SK-N-MC (cell line): ENCODE measurements around the gene TCTA.
A peak's percentile ranks its signal among the peaks of the same experiment; 100 is the strongest.

Source experiments
- DNase-seq: peaks from one replicate; pipeline ENCODE4 v3.0.0-alpha.2; 2011; ENCODE audit warnings: low read depth, low spot score
- H3K27ac ChIP-seq: fragments of 200-600 bp; sonication (generic); 2 replicates; pipeline ENCODE4 v1.5.1; 2016; ENCODE audit warnings: mixed run types
- H3K36me3 ChIP-seq: fragments of 200-600 bp; sonication (generic); 2 replicates; pipeline ENCODE4 v1.6.1; 2017; ENCODE audit warnings: antibody characterized with exemption, low read length, mixed read lengths; ENCODE audit not compliant: insufficient read depth
- H3K4me3 ChIP-seq: fragments of 200-600 bp; sonication (generic); 2 replicates; pipeline ENCODE4 v1.5.1; 2016
- H3K9ac ChIP-seq: fragments of 200-600 bp; sonication (generic); 2 replicates; pipeline ENCODE4 v1.8.0; 2017; ENCODE audit warnings: mixed run types, mixed read lengths; ENCODE audit not compliant: insufficient read length
- H3K9me3 ChIP-seq: fragments of 200-600 bp; sonication (generic); 2 replicates; pipeline ENCODE4 v1.6.1; 2017; ENCODE audit warnings: low read depth, mild to moderate bottlenecking, antibody characterized with exemption, low read length, moderate library complexity, mixed read lengths
- EZH2 ChIP-seq: fragments of 200-600 bp; sonication (generic); IDR thresholded peaks from one replicate; pipeline ENCODE4 v1.6.1; 2017; ENCODE audit warnings: antibody characterized with exemption
- FOXP2 ChIP-seq: optimal IDR thresholded peaks from 2 replicates; pipeline ENCODE3; 2011; ENCODE audit warnings: mild to moderate bottlenecking, moderate library complexity; ENCODE audit not compliant: insufficient read depth; ENCODE audit errors: extremely low read length, control extremely low read depth
- POLR2AphosphoS5 ChIP-seq: IDR thresholded peaks from 2 replicates; pipeline ENCODE4 v1.6.1; 2012; ENCODE audit warnings: mild to moderate bottlenecking, low read depth, low read length, borderline replicate concordance

The TCTA gene

DNA sequence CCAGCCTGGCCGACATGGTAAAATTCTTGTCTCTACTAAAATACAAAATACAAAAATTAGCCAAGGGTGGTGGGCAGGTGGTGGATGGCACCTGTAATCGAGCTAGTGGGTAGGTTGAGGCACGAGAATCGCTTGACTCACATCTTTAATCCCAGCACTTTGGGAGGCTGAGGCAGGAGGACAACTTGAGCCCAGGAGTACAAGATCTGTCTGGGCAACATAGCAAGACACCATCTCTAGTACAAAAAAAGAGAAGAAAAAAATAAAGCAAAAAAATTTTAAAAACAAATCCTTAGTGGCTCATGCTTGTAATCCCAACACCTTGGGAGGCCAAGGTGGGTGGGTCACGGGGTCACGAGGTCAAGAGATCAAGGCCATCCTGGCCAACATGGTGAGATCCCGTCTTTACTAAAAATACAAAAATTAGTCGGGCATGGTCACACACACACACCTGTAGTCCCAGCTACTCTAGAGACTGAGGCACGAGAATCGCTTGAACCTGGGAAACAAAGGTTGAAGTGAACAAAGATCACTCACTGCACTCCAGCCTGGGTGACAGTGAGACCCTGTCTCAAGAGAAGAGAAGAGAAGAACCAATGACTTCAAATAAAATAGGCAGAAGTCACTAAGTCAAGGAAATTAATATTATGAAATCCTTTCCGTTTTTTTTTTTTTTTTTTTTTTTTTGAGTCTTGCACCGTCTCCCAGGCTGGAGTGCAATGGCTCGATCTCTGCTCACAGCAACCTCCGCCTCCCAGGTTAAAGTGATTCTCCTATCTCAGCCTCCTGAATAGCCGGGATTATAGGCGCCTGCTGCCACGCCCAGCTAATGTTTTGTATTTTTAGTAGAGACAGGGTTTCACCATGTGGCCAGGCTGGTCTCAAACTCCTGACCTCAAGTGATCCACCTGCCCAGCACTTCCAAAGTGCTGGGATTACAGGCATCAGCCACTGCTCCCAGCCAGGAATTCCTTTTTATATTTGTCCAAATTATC is 5.4 kb upstream of the TCTA start:
- no peak overlapping the region for H3K9ac ChIP-seq
- no peaks in the 10 kb centered on the region for H3K9me3 ChIP-seq
- no peak for DNase-seq
- H3K36me3 ChIP-seq, result peaks cover 4% of the 10 kb centered on the region; the same call in 1 of the 2 replicates
- TF ChIP-seq EZH2 (no peak), FOXP2 (no peak), POLR2AphosphoS5 (no peak)
- H3K27ac ChIP-seq, result no peak overlapping the region
- H3K4me3 ChIP-seq, result no peak overlapping the region

DNA sequence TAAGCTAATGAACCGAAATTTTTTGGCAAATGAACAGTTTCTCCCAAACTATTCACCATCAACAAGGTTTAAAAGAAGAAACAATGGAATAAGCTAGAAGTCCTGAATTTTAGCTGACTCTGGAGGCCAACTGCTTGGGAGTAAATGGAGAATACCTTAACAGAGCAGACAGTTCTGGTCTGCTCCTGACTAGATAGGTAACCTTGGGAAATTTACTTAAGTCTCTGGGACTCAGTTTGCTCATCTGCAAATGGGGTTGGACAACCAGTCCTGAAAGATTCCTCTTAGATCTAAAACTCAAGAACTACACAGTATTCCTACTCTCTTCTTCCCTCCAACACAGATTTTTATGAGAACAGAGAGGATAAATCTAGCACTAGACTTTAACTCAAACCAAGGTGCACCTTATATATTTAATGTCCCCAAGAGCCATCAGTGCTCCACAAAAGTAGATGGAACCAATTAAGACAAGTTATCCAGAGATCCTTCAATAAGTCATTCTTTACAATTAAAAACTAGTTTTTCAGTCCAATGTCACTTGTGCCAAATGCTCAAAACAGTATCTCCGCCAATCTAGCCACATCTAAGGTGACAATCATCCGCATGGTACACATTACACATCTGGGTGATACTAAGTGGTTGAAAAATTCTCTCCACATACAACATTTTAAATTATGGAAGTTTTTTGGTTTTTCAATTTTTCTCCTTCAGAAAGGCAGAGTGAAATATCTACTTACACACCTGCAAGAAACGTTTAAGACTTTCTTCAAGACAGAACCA is 2.0 kb upstream of the TCTA start:
- DNase-seq, result no peak
- Histone ChIP-seq H3K4me3 (peak overlapping the region; percentile 83), H3K9ac (peak overlapping the region; percentile 96), H3K27ac (0 out of 2 replicates have a peak overlapping the region, but pooled peaks have one; percentile 19), H3K36me3 (no peaks in the 10 kb centered on the region; the same call in 1 of the 2 replicates), H3K9me3 (no peaks in the 10 kb centered on the region)
- no peak for TF ChIP-seq POLR2AphosphoS5
- TF ChIP-seq FOXP2, result no peak
- no peak for TF ChIP-seq EZH2

DNA sequence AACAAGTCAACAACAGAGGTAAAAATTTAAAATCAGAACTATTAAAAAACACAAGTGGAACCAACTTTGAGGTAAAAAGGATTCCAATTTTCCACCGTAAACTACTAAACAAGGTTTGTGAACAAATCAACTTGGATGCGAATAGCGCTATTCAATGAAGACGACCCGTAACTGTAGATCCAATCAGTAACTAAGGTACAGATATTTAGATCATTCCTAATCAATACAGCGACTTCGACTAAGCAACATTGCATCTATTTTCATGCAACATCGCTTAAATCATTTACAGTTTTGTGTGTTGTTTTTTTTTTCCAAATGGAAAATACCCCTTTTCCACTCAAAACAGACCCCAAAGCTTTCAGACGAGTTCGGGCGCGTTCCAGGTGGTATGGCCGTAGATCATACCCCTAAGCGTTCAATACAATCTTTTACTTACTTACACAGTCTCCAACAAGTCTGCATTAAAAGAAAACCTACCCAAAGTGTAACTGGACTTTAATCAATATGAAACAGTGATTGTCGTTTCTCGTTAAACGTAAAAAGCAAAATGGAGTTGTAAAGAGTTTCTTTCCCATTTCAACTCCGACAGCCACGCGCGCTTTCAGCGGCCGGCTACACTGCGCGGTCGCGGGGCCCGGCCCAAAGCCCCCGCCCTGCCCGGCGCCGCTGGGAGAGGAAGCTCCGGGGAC is 1.2 kb upstream of the TCTA start:
- H3K9ac ChIP-seq, result peak overlapping the region; percentile 96
- peak overlapping the region; percentile 83 for H3K27ac ChIP-seq
- no peak for DNase-seq
- TF ChIP-seq POLR2AphosphoS5 (no peak), EZH2 (no peak), FOXP2 (no peak)
- no peaks in the 10 kb centered on the region; the same call in 1 of the 2 replicates for H3K36me3 ChIP-seq
- peak overlapping the region; percentile 83 for H3K4me3 ChIP-seq
- no peaks in the 10 kb centered on the region for H3K9me3 ChIP-seq

DNA sequence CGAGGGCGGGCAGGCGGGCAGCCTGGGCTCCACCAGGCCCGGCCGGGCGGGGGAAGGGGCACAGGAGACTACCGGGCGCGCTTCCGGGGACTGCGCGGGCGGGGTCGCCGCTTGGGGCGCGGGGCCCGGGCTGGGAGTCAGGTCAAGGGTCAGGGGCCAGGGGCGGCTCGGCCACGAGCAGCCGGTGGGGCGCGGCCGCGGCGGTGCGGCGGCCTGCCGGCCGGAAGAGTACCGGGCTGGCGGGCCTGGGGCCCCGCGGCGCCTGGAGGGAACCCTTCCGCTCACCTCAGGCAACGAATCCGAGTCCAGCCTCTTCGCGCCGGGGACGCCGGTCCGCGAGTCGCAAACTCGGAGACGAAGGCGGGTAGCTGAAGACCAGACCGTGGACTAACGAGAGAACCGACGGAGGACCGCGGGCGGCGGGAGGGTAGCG is 672 bp upstream of the TCTA start:
- no peaks in the 10 kb centered on the region; the same call in 1 of the 2 replicates for H3K36me3 ChIP-seq
- H3K9me3 ChIP-seq, result no peaks in the 10 kb centered on the region
- H3K9ac ChIP-seq, result peak overlapping the region; percentile 96
- no peak for TF ChIP-seq POLR2AphosphoS5
- no peak for TF ChIP-seq FOXP2
- no peak for TF ChIP-seq EZH2
- DNase-seq, result no peak
- peak overlapping the region; percentile 83 for H3K27ac ChIP-seq
- H3K4me3 ChIP-seq, result peak overlapping the region; percentile 83

DNA sequence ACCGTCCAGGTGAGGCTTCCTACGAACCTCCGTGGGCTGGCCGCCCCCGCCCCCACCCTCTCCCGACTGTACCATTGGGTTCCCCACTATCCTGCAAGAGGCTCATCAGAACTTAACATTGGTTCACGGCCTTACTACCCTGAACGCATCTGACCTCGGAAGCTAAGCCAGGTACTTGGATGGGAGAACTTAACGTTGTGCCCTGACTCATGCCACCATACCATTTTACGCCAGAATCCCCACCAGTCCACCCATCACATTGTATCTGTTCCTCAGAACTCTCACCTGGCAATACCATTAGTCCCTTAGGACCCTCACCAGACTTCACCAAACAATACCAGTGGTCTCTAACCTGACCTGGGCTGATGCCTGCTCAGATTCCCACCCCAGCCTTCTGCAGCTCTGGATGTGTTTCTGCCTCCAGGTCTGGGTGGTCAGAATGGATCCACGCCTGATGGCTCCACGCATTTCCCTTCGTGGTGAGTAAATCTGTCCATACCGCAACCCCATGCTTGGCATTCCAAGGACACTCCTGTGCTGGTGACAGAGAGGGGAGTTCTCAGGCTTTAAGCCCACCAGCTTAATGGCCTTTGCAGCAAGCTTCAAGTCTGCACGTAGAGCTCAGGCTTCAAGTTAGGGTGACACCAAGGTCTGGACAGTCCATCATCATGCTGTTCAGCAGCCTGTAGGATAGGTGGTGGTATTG is 562 bp downstream of the TCTA start:
- no peak for TF ChIP-seq EZH2
- Histone ChIP-seq H3K36me3 (no peaks in the 10 kb centered on the region; the same call in 1 of the 2 replicates), H3K27ac (peak overlapping the region; percentile 62; the same call in 1 of the 2 replicates), H3K9ac (peak overlapping the region; percentile 92), H3K9me3 (no peaks in the 10 kb centered on the region), H3K4me3 (peak overlapping the region; percentile 85)
- no peak for DNase-seq

DNA sequence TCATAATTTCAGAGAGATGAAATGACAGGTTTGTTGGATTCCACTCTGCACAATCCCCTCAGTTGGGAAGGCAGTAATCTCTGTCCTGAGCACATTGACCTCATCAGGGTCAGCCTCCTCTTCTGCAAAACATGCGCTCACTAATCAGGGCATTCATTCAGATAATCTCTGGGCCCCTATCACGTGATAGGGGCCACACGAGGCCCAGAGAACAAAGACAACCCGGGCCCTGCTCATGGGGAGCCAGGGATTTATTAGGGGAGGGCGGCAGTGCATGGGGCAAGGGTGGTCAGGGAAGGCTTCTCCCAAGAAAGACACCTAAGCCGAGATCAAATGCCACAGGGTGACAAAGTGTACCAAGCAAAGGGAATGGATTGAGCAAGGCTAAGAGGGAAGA is 1.1 kb downstream of the TCTA start:
- TF ChIP-seq EZH2, result no peak
- no peak for TF ChIP-seq POLR2AphosphoS5
- no peak for TF ChIP-seq FOXP2
- Histone ChIP-seq H3K27ac (no peak overlapping the region), H3K36me3 (no peaks in the 10 kb centered on the region; the same call in 1 of the 2 replicates), H3K9ac (peak overlapping the region; percentile 92), H3K4me3 (peak overlapping the region; percentile 85), H3K9me3 (no peaks in the 10 kb centered on the region)
- no peak for DNase-seq

DNA sequence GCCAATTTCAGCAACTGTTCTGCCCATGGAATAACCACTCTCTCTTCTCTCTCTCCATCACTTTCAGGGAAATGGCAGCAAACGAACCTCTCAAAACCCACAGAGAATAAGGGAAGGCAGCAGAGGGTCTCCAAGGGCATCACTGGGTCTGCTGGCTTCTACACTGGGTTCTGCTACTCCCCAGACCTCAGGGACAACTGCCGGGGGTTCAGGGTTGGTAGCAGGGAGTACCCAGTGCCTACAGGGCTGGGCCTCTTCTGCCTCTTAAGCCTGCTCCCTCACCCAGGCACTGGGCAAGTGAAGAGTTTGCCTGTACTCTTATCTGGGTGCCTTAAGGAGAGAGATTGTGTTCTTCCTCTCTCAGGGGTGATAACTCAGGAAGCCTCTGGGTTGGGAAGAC is 2.5 kb downstream of the TCTA start:
- TF ChIP-seq POLR2AphosphoS5, result no peak
- TF ChIP-seq FOXP2, result no peak
- no peak for TF ChIP-seq EZH2

DNA sequence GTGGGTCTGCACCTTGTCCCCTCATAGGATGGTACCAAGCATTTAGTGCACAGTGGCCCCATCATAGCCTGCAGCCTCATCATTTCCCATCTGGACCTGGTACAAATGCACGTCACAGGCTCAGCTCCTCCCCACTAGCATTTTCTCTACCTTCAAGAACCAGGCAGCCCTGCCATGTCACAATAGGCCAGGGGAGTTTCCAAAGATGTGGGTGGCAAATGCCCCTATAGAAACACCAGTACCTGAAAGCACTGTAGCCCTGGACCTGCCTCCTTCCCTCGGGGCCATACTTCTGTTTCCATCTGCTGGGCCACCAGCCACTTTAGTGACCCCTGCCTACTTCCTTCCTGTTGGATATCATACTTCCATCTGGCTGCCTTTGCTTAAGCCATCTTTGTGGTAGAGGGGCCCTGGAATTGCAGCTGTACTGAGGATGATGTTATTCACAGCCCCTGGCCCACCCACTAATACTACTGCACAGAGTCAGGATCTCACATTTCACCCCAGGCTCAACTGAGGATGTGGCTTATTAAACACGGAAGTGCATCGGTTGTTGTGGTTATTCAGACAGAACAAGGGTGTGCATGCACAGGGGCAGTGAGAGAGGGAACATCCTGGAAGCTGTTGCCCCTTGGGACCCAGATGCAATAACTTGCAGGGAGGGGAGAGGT is 3.8 kb downstream of the TCTA start:
- H3K27ac ChIP-seq, result no peak overlapping the region
- H3K4me3 ChIP-seq, result no peak overlapping the region
- TF ChIP-seq POLR2AphosphoS5 (no peak), FOXP2 (no peak), EZH2 (no peak)
- H3K9ac ChIP-seq, result no peak overlapping the region
- no peaks in the 10 kb centered on the region; the same call in 1 of the 2 replicates for H3K36me3 ChIP-seq
- no peak for DNase-seq
- H3K9me3 ChIP-seq, result no peaks in the 10 kb centered on the region

More for the DNA sequence above, 2.5 kb downstream of the TCTA start:
- no peak overlapping the region for H3K27ac ChIP-seq
- H3K4me3 ChIP-seq, result no peak overlapping the region
- no peaks in the 10 kb centered on the region for H3K9me3 ChIP-seq
- no peaks in the 10 kb centered on the region; the same call in 1 of the 2 replicates for H3K36me3 ChIP-seq
- H3K9ac ChIP-seq, result no peak overlapping the region
- no peak for DNase-seq
